Hippocampal formation (tissue), 2 donors: ENCODE measurements around the gene MAD1L1.
A peak's percentile ranks its signal among the peaks of the same experiment; 100 is the strongest.

Experiments
- DNase-seq, 2 donors: peaks; one replicate each; lab custom pipeline; 2025; lab: John Stamatoyannopoulos, UW

MAD1L1 gene

DNA sequence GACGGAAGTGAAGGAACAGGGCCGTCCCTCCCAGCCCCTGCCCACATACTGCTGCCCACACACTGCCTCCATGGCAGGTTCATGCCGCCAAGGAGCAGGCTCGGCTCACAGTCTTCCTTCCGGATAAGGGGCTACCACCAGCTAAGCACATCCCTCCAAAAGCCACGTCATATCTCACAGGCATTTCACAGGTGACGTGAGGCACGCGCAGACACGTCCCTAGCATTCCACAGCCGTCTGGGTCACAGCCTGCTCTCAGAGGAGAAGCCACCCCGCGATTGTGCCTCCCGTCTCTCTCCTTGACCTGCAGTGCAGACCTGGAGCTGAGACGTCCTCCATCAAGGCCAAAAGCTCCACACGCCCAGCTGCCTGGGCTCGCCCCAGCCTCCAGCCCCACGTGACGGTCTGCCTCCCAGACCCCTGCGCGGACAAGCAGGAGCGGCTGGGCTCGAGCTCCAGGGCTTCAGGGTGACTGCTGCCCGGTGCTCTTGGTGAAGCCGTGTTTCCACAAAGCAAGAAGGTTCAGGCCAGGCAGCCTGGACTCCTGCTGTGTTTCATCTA, 114.0 kb downstream of the MAD1L1 start:
- no peak for DNase-seq

DNA sequence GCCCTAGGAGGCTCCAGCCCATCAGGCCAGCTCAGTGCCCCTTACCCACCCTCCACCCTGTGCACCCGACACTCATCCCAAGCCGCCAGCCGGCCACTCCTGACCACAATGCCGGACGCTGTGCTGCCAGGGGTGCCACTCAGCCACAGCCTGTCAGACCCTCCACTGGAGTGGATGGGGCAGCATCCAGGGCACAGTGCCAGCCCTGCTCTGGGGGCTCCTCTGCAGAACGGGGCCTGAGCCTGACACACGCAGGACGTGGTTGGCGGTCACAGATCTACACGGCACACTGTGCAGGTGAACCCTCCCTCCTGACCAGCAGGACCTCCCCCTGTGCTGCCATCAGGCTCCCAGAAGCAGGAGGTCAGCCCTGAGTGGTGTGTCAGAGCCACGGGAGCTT, 114.7 kb downstream of the MAD1L1 start:
- no peak for DNase-seq

DNA sequence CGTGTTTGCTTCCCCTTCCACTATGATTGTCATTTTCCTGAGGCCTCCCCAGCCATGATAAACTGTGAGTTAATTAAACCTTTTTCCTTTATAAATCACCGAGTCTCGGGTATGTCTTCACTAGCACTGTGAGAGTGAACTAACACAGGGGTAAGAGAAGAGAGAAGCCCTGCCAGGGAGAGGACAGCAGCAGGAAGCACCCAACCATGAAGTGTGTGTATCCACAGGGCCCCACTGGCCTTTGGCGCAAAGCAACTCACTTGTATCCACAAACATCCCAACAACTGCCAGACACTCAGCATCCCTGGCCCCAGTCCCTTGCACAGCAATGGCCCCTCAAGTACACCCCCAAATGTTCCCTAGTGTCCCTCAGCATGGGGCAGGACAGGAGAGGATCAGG, 115.1 kb downstream of the MAD1L1 start:
- DNase-seq: no peak

DNA sequence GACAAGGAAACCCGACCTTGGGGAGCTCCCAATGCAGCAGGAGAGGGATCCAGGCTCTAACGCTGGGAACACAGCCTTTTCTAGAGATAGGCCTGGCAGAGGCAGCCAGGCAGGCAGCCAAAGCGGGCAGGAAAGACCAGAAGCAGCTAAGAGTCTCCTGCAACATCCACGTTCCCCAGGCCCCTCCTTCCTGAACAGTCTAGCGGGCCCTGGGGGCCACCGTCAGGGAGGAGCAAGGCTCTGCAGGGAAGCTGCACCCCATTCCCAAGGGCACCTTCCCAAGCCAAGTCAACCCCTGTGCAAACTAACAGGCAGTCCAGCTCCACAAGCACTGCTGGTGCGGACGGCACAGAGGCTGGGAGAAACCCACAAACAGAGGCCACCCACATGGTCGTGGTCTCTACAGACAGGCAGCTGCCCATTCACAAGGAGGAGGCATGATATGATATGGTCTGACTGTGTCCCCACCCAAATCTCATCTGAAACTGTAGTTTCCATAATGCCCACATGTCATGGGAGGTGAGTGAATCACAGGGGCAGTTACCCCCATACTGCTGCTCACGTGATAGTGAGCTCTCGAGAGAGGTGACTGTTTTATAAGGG, 115.7 kb downstream of the MAD1L1 start:
- peak; percentile 50 to 52 for DNase-seq

DNA sequence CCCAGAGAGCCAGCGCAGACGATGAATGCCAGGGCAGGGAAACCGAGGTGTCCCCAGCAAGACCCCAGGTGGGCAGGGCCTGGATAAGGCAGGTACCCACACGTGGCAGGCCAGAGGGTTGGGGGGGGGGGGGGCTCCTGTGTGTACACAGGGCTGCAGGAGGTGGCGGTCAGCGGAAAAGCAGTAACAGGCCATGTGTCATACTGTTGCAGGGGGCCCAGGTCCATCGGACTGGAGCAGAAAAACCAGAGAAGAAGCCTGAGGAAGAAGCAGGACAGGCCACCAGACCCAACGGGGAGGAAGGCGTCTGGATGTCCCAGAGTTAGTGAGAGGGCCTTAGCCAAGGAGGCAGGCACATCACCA, 116.3 kb downstream of the MAD1L1 start:
- DNase-seq: no peak

DNA sequence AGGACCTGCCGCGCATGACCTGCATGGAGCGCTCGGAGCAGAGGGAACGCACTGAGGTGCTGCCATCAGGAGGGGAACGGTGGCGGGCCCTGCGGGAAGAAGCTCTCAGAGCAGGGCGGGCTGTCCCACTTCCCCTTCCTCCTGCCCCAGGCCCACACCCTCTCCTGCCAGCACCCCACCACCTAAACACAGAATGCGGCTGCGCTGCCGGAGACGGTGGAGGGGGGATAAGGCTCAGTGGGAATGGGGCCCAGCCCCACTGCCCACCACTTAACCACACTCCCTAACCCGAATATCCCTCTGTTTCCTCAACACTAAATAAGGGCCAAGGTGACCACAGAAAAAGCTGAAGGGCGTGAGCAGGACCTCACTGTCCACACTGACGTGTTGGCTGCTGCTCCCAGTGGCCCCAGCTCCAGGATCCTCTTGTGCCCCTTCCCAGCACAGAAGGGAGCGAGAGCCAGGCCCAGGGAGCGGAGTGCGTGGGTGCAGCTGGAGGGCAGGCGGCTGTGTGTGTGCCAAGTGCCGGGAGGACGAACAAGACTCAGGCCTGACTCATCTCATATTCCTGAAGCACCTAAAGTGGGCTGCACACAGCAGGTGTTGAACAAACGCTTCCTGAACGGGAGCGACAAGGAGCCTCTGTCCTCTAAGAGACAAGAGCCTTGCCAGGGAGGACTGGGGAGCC, 116.8 kb downstream of the MAD1L1 start:
- DNase-seq: no peak

DNA sequence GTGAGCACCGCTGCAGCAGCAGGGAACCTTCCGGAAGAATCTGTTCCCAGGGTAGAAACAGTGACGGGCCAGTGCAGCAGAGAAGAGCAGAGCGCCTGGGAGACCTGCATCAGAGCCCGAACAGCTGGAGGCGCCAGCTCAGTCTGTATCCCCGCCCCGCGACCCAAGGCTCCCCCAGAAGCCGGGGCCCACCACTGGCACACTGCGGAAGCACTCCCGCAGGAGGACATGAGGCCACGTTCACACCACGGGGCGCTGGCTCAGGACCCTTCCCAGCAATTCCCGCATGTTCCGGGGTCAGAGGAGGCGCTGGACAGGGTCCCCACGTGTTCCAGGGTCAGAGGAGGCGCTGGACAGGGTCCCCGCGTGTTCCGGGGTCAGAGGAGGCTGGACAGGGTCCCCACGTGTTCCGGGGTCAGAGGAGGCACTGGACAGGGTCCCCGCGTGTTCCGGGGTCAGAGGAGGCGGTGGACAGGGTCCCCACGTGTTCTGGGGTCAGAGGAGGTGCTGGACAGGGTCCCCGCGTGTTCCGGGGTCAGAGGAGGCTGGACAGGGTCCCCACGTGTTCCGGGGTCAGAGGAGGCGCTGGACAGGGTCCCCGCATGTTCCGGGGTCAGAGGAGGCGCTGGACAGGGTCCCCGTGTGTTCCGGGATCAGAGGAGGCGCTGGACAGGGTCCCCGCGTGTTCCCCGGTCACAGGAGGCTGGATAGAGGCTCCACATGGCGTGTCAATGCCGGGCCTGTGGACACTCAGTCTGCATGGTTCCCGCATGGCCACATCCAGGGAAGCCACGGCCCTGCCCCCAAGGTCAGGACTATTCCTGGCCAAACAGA, 117.6 kb downstream of the MAD1L1 start:
- no peak for DNase-seq

DNA sequence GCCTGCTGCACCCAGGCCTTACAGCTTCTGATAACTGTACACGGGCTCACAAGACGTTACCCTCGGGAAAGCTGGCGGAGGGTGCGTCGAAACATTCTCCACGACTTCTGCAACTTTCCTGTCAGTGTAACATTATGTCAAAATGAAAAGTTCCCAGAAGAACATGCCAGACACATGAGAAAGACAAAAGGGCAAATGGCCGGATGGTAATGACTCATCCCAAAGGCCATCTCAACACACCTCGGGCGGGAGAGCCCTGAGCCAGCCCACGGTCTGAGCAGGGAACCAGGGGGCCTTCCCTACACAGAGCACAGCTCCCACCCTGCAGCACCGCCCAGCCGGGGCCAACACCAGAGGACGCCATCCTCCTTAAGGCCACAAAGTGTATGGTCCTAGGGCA, 118.7 kb downstream of the MAD1L1 start:
- DNase-seq: no peak

DNA sequence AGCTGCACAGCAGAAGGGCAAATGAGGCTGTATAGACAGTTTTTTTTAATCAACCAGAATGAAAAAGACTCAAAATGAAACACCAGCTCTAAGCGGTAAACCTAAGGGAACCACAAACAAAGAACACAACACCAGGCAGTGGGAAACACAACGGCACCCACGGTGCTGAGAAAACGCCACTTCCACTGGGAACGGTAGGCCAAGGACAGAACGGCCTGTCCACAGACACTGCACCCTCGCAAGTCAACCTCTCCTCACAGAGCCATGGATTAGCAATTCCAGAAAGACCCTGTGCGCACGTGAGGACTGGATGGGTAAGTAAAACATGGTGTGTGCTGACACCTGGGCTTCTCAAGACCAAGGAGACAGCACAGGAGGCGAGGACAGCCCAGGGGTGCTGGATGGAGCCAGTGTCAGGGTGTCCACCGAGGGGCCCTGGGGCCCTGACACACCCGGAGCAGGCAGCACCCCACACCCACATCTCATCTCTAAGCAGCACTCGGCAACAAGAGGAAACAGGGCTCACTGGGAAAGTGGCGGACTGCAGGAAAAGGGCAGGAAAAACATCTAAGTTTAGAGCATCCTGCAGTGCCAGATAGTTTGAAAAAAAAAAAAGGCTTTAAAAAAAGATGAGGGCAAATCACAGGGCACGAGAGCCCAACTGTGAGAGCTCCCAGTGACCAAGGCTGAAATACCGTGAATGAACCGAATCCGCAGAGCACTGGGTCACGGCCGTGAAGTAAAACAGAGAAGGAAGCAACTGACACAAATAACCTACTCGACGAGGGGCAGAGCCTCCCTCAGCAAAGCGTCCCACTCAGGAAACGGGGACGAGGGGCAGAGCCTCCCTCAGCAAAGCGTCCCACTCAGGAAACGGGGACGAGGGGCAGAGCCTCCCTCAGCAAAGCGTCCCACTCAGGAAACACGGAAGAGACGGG, 120.2 kb downstream of the MAD1L1 start:
- DNase-seq: no peak

DNA sequence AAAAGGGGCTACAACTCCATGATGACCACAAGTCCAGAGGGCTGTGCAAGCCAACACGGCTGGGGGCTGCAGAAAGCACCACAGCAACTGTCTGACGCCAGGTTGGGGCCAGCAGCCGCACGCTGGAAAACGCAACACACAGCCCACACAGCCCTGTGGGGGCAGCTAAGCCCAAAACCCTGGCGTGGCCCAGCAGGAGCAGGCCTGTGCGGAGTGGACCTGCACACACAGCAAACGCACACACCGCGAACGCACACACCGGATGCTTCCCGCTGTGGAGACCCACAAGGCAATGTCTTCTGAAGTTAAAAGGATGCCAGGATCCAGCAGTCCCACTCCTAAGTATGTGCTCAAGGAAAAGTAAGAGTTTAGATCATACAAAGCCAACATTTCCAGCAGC, 121.2 kb downstream of the MAD1L1 start:
- DNase-seq: no peak

DNA sequence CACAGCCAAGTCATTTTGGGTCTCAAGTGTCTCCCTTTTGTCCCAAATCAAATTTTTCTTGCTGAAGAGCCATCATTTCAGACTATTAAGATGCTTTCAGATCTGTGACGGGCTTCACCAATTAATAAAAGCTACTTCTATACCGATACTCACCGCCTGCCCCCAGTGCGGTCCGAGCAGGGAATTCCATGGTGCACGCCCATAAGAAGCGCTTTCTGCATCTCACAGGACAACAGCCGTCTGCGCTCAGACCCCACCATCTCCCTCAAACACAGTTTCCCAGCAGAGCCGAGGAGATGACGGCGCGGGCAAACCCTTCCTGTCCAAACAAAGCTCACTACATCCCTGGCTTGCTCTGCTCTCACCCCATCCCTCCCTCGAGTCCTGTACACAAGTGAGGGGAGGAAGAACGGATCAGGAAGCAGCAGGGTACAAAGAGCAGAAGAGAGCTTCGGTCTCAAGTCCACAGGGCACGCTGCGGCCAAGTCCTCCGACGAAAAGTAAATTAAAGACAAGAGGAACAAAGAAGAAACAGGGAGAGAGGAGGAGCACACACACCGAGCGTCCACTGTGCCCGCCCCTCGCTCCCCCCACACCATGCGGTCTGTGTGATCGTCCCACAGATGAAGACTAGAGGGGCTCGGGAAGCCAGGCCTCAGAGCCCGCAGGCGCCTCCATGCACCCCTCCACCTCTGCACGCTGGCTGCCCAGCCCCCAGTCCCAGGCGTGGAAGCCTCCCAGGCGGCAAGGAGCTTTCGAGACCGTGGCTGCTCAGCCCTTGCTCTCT, 121.9 kb downstream of the MAD1L1 start:
- DNase-seq: no peak

DNA sequence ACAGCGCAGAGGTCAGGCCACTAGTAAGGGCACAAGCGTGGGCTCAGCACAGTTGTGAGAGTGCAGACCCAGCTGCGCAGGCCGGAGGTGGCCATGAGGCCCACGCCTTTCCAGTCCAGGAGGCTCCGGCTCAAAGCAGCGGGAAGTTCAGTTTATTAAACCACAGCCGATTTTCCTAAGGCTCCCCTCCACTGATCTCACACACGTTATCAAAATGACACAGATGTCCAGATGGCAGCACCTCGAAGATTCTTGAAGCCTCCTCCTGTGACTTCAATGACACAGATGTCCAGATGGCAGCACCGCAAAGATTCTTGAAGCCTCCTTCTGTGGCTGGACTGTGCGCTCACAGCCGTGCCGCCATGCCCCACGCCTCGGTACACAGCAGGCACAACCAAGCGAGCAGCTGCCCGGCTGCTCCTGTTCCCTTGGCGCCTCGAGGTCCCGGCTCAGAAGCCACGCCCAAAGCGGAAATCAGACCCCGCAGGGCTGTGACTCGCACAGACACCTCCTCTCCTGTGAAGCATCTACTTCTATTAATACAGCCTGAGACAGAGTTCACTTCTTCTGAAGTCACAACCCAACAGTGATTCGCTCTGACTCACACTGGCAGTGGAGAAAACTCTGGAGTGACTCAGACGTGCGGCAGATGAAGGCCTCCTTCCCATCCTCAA, 122.7 kb downstream of the MAD1L1 start:
- DNase-seq: no peak

DNA sequence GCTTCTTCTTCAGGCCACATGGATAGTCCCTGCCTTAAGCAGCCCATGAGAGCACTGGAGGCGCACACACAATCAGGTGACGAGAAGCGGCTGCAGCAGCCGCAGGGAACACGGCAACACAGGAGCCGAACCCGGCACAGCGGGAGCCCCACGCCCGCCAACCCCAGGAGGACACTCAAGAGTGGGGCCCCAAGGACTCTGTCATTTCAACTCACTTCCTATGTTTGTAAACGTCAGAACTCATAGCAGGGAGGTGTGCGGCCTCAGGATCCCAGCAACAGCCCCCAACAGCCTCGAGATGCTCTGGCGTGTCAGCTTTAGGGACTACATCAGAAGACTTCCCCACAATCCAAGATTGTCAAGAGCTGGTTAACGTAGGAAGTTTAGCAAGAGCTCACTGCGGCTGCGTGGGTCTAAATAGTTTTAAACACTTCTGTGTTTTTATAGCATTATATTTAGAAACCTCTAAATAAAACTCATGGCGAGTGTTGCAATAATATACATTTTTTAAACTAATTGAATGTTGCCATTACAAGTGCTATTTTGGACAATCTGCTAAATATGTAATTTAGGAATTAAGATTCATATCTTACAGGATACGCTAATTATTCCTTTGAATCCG, 123.4 kb downstream of the MAD1L1 start:
- DNase-seq: no peak

DNA sequence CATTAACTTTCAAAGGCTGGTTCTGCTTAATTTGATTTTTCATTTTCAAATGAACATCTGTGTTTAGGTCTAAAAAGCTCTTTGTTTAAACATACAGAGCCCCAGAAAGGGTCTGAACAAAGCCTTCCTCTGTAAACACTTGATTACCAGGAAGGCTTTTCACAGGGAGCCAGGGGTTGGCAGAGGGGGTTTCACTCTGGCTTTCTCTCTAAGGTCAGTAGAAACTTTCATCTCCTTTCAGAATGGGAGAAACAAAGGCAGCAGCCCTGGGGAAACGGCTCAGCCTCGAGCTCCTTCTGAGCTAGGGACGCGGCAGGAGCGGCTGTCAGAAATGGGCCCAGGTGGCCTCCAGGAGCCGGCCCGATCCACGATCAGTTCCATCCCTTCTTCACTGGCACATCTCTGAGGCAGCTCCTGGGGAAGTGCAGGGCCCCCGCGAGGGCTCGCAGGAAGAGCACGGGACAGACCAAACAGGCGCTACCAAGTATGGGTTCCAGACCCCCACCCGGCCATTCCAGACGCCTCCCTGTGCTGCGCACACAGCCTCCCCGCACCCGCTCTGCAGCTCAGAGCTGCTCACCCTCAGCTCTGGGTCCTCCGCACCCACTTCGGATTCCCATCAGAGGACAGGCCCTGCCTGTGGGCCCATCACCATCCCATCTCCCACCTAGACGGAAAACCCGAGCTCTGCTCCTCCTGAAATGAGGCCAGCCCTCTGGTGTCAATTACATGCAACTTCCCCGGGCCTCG, 124.1 kb downstream of the MAD1L1 start:
- DNase-seq: peak; percentile 57 to 89

DNA sequence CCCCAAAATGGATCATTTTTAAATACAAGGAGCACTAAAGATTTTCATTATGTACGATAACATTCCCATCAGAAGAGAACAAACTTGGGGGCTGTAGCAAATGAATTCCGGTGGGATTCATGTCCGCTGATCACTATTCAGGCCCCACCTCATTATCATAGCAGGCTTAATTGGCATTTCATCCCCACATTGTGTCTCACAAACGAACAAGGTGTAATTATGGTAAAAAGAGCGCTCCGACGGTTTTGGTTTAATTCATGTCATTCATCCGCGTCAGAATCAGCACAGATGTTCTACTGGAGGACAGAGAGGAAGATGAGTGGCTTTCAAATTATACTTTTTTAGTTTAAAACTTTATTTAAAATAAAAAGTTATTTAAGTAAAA, 124.7 kb downstream of the MAD1L1 start:
- DNase-seq: no peak

DNA sequence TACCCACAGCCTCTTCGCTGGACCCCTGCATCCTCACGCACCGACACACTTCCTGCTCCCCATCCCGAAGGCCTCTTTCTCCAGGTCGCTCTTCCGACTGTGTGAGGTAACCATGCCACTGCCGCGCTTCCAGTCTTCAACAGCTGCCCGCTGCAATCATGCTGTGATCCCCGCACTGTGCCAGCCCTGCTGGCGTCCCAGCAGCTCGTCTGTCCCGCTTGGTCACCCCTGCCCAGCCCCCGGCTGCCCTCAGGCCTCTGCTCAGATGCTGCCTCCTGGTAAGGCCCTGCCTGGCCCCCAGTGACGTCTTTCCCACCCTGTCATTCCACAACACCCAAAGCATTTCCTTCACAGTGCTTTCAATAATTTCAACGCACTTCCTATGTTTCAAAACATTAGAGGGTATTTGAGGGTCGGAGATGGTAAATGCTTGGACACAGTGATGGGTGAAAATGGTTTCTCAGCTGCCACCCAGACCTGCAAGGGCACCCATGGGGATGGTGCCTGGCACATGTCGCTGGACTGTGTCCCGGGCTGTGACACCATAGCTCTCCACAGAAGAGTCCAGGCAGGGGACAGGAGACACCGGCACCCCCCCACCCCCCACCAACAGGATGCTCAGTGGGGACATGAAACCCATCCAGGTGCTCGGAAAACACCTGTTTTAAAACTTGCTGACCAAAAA, 125.2 kb downstream of the MAD1L1 start:
- DNase-seq: peak in 1 of 2 donors; percentile 46

DNA sequence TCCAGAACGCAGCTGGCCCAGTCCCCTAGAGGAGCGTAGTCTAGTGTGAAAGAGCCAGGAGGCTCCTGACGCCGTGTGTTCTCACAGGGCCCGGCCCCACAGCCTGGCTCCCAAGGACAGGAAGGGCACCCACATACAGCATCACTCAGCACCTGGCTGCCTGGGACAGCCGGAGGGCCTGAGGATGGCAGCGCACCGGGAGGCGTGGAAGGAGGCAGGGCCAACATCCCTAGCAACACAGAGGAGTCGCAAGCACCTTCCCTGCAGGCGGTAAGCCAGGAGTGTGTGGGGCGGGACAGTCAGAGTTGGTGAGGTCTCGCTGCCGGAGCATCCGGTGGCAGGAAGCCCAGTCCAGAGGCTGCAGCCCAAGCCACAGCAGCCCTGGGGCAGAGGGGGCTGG, 125.8 kb downstream of the MAD1L1 start:
- DNase-seq: peak in 1 of 2 donors; percentile 46

DNA sequence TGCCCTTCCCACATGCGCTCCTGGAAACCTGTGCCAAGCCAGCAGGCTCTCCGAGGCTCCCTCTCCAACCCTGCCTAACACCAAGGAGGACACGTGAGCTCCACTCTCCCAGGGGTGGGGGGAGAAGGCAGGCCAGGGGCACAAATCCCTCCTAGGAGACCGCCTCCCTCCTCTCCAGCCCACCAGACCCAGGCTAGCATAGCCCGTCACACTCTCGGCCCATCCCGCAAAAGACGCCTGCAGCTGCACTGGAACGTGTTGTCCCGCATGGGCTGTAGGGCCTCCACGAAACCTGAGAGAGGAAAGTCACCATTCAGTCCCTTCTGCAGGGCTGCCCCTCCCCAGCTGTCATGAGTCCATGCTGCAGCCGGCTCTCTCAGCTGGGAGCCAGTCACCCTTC, 126.3 kb downstream of the MAD1L1 start:
- no peak for DNase-seq

DNA sequence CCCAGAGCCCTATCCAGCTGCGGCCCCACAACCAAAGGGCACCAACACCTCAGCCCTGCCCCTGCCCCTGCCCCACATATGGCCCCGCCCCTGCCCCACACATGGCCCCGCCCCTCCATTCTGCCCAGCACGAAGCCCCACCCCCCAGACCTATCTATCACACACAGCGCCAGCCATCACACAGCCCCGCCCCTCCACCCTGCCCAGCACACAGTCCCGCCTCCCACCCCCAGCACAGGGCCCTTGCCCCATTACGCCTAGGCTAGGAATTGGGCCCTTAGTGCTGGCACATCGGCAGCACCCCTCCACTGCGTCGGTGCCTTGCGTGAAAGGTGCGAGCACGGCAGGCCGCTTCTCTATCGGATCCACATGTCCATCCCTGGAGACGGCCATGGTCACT, 126.8 kb downstream of the MAD1L1 start:
- peak in 1 of 2 donors; percentile 56 for DNase-seq
